HepG2 (cell line): ENCODE results near the gene TBC1D16. TPM values are rescaled to one million over a fixed set of nuclear protein-coding genes. Genes with fewer than 3 reads are reported as not detected.

ENCODE experiments used
- ATF1 ChIP-seq: IDR thresholded peaks from 2 replicates; pipeline ENCODE4 v1.6.1; 2016; ENCODE audit warnings: mild to moderate bottlenecking, control low read depth
- CHD2 ChIP-seq: IDR thresholded peaks from 2 replicates; pipeline ENCODE4 v1.6.1; 2011; ENCODE audit warnings: low read depth, low read length, improper control_type of control experiment
- CSRNP1 ChIP-seq: sonication (generic); formaldehyde crosslinking; IDR thresholded peaks from 2 replicates; pipeline ENCODE4 v1.8.1; 2023; ENCODE audit warnings: mild to moderate bottlenecking, missing genetic modification reagents
- ERF ChIP-seq: IDR thresholded peaks from 2 replicates; pipeline ENCODE4 v1.6.1; 2018; ENCODE audit warnings: missing biosample characterization, missing genetic modification reagents
- GLI4 ChIP-seq: sonication (generic); formaldehyde crosslinking; IDR thresholded peaks from 2 replicates; pipeline ENCODE4 v1.5.1; 2020; ENCODE audit warnings: missing genetic modification reagents, mild to moderate bottlenecking, moderate library complexity, borderline replicate concordance
- HMGXB4 ChIP-seq, 2 experiments: sonication (generic) in 1 of 2; formaldehyde crosslinking in 1 of 2; IDR thresholded peaks; 2 replicates each; pipeline versions ENCODE4 v1.4.0 to v1.6.1; 2018 to 2020; ENCODE audit warnings: missing genetic modification reagents in 2 of 2, borderline replicate concordance in 1 of 2, low read depth in 1 of 2, mild to moderate bottlenecking in 1 of 2, missing biosample characterization in 1 of 2
- KDM2A ChIP-seq: sonication (generic); formaldehyde crosslinking; IDR thresholded peaks from 2 replicates; pipeline ENCODE4 v1.4.0; 2020; ENCODE audit warnings: low read depth, missing genetic modification reagents, borderline replicate concordance
- MTA1 ChIP-seq: sonication (generic); formaldehyde crosslinking; IDR thresholded peaks from 2 replicates; pipeline ENCODE4 v1.4.0; 2020; ENCODE audit warnings: missing genetic modification reagents, mild to moderate bottlenecking, borderline replicate concordance
- RAD51 ChIP-seq: fragments of 450-650 bp; IDR thresholded peaks from 2 replicates; pipeline ENCODE4 v1.6.1; 2016; ENCODE audit warnings: borderline replicate concordance
- SCMH1 ChIP-seq: sonication (generic); formaldehyde crosslinking; IDR thresholded peaks from 2 replicates; pipeline ENCODE4 v1.9.0; 2021; ENCODE audit warnings: missing genetic modification reagents, mild to moderate bottlenecking, borderline replicate concordance
- ZKSCAN8 ChIP-seq: IDR thresholded peaks from 2 replicates; pipeline ENCODE4 v1.6.1; 2016; ENCODE audit warnings: borderline replicate concordance, missing genetic modification reagents, missing compliant biosample characterization
- polyA plus RNA-seq, 8 experiments: library from polyadenylated mRNA; depleted of rRNA in 3 of 8; stranded (reverse) in 7 of 8; unstranded in 1 of 8; fragments of >200 nt; fragmentation: Illumina TruSeq in 4 of 8; extraction: Trizol in 4 of 8; gene quantifications; 2 replicates each; pipeline versions ENCODE4 v1.2.1 to v1.2.3, GENCODE V29; 2011 to 2016; ENCODE audit warnings: low read depth in 4 of 8, missing spikeins in 1 of 8, mixed read lengths in 1 of 8; ENCODE audit not compliant: insufficient read depth in 1 of 8
- total RNA-seq, 5 experiments: library from RNA; depleted of rRNA; stranded (reverse); fragments of >200 nt; fragmentation: Illumina TruSeq; extraction: Trizol; gene quantifications; 2 replicates each; pipeline ENCODE4 v1.2.3, GENCODE V29; 2016; ENCODE audit warnings: low read depth in 1 of 5

The TBC1D16 gene
- total and polyA plus RNA-seq, 2 of the 13 experiments (the other 11 are each of a cell fraction or from before 2014, with no cell fraction given) = 14.9 to 24.9 TPM

GRCh38 chr17:79991924-79992648 lies 43.6 kb downstream of the TBC1D16 start (continued):
- TF ChIP-seq HMGXB4 (CRISPR knock-in tag; IDR thresholded peaks at IDR 0.05; ENCODE audit: borderline replicate concordance in 1 of 2, low read depth in 1 of 2) = peak; percentile 64; a peak in 3 of 4 replicates
- peak; percentile 55; the same call in 1 of the 2 replicates for TF ChIP-seq CSRNP1 (CRISPR knock-in tag)
- no peak for TF ChIP-seq RAD51
- no peak; the same call in 1 of the 2 replicates for TF ChIP-seq CHD2
- no peak for TF ChIP-seq ATF1 (CRISPR knock-in tag)
- no peak for TF ChIP-seq GLI4 (CRISPR knock-in tag)
- TF ChIP-seq KDM2A (CRISPR knock-in tag) = peak; percentile 87
- no peak for TF ChIP-seq ERF
- peak; percentile 64; the same call in 1 of the 2 replicates for TF ChIP-seq ZKSCAN8 (CRISPR knock-in tag)
- peak; percentile 95; the same call in 1 of the 2 replicates for TF ChIP-seq MTA1 (CRISPR knock-in tag)
- no peak for TF ChIP-seq SCMH1 (CRISPR knock-in tag)
